Gastrocnemius medialis (tissue), 4 donors: ENCODE results near the gene MAMDC4. TPM values are rescaled to one million over a fixed set of nuclear protein-coding genes. Genes with fewer than 3 reads are reported as not detected.
"Not testable (repeated sequence)": the region's sequence is repeated elsewhere in the genome, so short reads cannot be mapped to it uniquely, and the experiment has no call there.

Experiments
- ATAC-seq, 2 donors: fragments of 150-250 bp; one replicate each; pipeline ENCODE4 v1.9.1; 2016
- DNase-seq, 2 donors: peaks; one replicate each; pipeline ENCODE4 v3.0.0-alpha.2; 2019
- H3K27ac ChIP-seq, 4 donors: fragments of 200-600 bp; sonication (generic); 1 replicate in 1 of 4; 2 replicates in 3 of 4; pipeline ENCODE4 v1.5.1; 2016 to 2018; ENCODE audit warnings: mild to moderate bottlenecking in 2 of 4, moderate library complexity in 1 of 4
- H3K27me3 ChIP-seq, 3 donors: fragments of 200-600 bp; sonication (generic) in 2 of 3; 1 replicate in 1 of 3; 2 replicates in 2 of 3; pipeline versions ENCODE4 v1.5.1 to v1.6.0; 2016 to 2019; ENCODE audit warnings: mild to moderate bottlenecking in 1 of 3, moderate library complexity in 1 of 3
- H3K36me3 ChIP-seq, 2 donors: fragments of 200-600 bp; sonication (generic) in 1 of 2; one replicate each; pipeline ENCODE4 v1.5.1; 2017 to 2018
- H3K4me1 ChIP-seq, 2 donors: fragments of 200-600 bp; sonication (generic) in 1 of 2; one replicate each; pipeline ENCODE4 v1.5.1; 2016 to 2017; ENCODE audit warnings: mild to moderate bottlenecking in 2 of 2
- H3K4me3 ChIP-seq, 4 donors: fragments of 200-600 bp; sonication (generic) in 3 of 4; 1 replicate in 1 of 4; 2 replicates in 3 of 4; pipeline ENCODE4 v1.5.1; 2016 to 2019; ENCODE audit warnings: mild to moderate bottlenecking in 2 of 4
- H3K9me3 ChIP-seq, 3 donors: fragments of 200-600 bp; sonication (generic) in 2 of 3; 1 replicate in 1 of 3; 2 replicates in 2 of 3; pipeline ENCODE4 v1.5.1; 2016 to 2019
- CTCF ChIP-seq, 5 experiments: fragments of 450-650 bp in 3 of 5; fragments of 200-600 bp in 2 of 5; sonication (generic) in 2 of 5; IDR thresholded peaks in 4 of 5; conservative IDR thresholded peaks in 1 of 5; 1 replicate in 4 of 5; 2 replicates in 1 of 5; pipeline ENCODE4 v1.5.1; 2016 to 2019; ENCODE audit warnings: antibody characterized with exemption in 5 of 5, mild to moderate bottlenecking in 3 of 5, moderate library complexity in 3 of 5
- POLR2A ChIP-seq, 2 donors: fragments of 450-650 bp; IDR thresholded peaks; one replicate each; pipeline ENCODE4 v1.6.1; 2017; ENCODE audit warnings: antibody characterized with exemption in 2 of 2, mild to moderate bottlenecking in 2 of 2, moderate library complexity in 2 of 2
- in situ Hi-C, 4 donors: fragments of 200-750 bp; cut with MboI; loops; one replicate each; pipeline versions ENCODE4 v1.15.0 to v1.8.0; 2017; ENCODE audit warnings: low sequenced_read_pairs in 4 of 4
- intact Hi-C: fragments of 100-400 bp; cut with DNase I; formaldehyde crosslinking; loops from one replicate; pipeline ENCODE4 v1.15.1; 2023; ENCODE audit warnings: low total_unique reads
- total RNA-seq, 4 donors: library from RNA; depleted of rRNA; stranded (reverse); fragments of >200 nt; gene quantifications; one replicate each; pipeline versions ENCODE4 v1.1.0 to v1.2.3, GENCODE V29; 2016

Gene MAMDC4
- total RNA-seq, 4 donors from 2014 or later: 0.95 to 2.3 (median 1.7) TPM

DNA sequence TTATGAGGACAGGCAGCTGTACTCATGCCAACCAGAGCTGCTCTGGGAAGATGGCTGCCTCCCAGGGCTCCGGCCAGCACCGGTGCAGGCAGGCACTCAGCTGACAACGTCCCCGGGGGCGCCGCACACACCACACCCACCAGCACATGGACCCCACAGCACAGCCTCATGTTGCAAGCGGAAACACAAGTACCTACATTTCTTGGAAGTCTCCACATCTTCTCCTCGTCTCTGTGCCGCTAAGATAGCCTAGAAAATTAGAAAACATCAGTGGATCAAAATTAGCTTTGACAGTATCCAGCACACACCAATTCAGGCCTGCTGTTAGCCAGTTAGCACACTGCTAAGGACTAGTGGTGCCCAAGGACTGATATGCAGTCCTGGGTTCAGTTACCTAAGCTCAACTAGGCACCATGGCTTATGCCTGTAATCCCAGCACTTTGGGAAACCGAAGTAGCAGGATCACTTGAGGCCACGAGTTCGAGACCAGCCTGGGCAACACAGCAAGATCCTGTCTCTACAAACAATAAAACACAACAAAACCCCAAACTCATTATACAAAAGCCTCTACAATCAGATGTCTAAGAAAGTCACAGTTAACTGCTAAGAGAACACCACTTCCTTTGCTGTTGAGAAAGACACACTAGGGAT is 11.6 kb downstream of the MAMDC4 start:
- Histone ChIP-seq H3K4me1 (peaks cover 27 to 29% of the 10 kb centered on the region in 2 donors), H3K36me3 (peaks cover 0 to 31% of the 10 kb centered on the region in 2 donors), H3K9me3 (no peaks in the 10 kb centered on the region), H3K27ac (no peak overlapping the region), H3K4me3 (no peak overlapping the region), H3K27me3 (no peaks in the 10 kb centered on the region)
- no peak for DNase-seq
- intact Hi-C loops (no loop called here), in situ Hi-C loops (no loop called here)
- ATAC-seq: no peak
- TF ChIP-seq CTCF (IDR thresholded peaks at IDR 0.05 in 4 of 5, conservative IDR thresholded peaks at IDR 0.05 in 1 of 5) (no peak), POLR2A (IDR thresholded peaks at IDR 0.05) (no peak)

- H3K36me3 ChIP-seq: peaks cover 0 to 31% of the 10 kb centered on the region in 2 donors
- peak overlapping the region; percentile 87 to 100 (median 94) for H3K4me3 ChIP-seq
- no peaks in the 10 kb centered on the region for H3K27me3 ChIP-seq
- peak overlapping the region; percentile 88 to 100 (median 97) for H3K27ac ChIP-seq
- peaks cover 21 to 27% of the 10 kb centered on the region in 2 donors for H3K4me1 ChIP-seq
- TF ChIP-seq POLR2A (IDR thresholded peaks at IDR 0.05) (no peak), CTCF (IDR thresholded peaks at IDR 0.05 in 4 of 5, conservative IDR thresholded peaks at IDR 0.05 in 1 of 5) (no peak)
- DNase-seq (no peak), ATAC-seq (no peak)
- in situ Hi-C loops: no loop called here
- intact Hi-C loops: loop anchor here (5.0 kb wide), 1 partner anchor 73 kb away; the partner anchor contains the start of gene TMEM141
- H3K9me3 ChIP-seq: no peaks in the 10 kb centered on the region
Measured at GRCh38 chr9:136865041-136865767, 13.1 kb downstream of the MAMDC4 start.

DNA sequence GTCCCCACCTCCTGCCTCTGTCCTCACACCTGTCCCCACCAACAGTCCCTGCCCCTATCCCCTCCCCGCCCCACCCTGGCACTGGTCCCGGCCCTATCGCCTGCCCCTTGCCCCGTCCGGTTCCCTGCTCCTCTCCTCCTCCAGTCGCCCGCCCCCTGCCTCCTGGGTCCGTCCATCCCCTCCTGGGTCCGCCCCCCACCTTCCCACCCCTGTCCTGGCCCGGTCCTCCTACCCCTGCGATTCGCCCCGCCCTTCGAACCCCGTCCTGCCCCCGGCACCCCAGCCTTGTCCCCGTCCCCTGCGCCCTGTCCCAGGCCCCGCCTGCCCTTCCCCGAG is 13.6 kb downstream of the MAMDC4 start:
- H3K27me3 ChIP-seq: no peaks in the 10 kb centered on the region
- no peaks in the 10 kb centered on the region for H3K9me3 ChIP-seq
- intact Hi-C loops (loop anchor here (1.0 to 5.0 kb wide), 3 partner anchors 16 to 73 kb away; partner anchors contain the start of genes PHPT1, TMEM141 and TRAF2), in situ Hi-C loops (no loop called here)
- peak overlapping the region; percentile 88 to 100 (median 97) for H3K27ac ChIP-seq
- DNase-seq (no peak), ATAC-seq (peak; percentile 4 to 31)
- H3K4me3 ChIP-seq: peak overlapping the region; percentile 87 to 100 (median 94)
- no peak for TF ChIP-seq POLR2A (IDR thresholded peaks at IDR 0.05)
- no peak for TF ChIP-seq CTCF (IDR thresholded peaks at IDR 0.05 in 4 of 5, conservative IDR thresholded peaks at IDR 0.05 in 1 of 5)
- peaks cover 21 to 27% of the 10 kb centered on the region in 2 donors for H3K4me1 ChIP-seq
- H3K36me3 ChIP-seq: peaks cover 0 to 28% of the 10 kb centered on the region in 2 donors

- DNase-seq, H3K27me3 ChIP-seq, in situ Hi-C loops, H3K9me3 ChIP-seq, ATAC-seq: not testable (repeated sequence)
- Histone ChIP-seq H3K36me3 (peaks cover 0 to 25% of the 10 kb centered on the region in 2 donors), H3K27ac (peak overlapping the region; percentile 73 to 98 (median 84)), H3K4me3 (peak overlapping the region; percentile 62 to 100 (median 94)), H3K4me1 (peaks cover 21 to 27% of the 10 kb centered on the region in 2 donors)
- intact Hi-C loops: loop anchor here (1.0 to 5.0 kb wide), 3 partner anchors 18 to 75 kb away; partner anchors contain the start of genes PHPT1, TMEM141 and TRAF2
Measured at GRCh38 chr9:136866898-136867421, 14.8 kb downstream of the MAMDC4 start.

DNA sequence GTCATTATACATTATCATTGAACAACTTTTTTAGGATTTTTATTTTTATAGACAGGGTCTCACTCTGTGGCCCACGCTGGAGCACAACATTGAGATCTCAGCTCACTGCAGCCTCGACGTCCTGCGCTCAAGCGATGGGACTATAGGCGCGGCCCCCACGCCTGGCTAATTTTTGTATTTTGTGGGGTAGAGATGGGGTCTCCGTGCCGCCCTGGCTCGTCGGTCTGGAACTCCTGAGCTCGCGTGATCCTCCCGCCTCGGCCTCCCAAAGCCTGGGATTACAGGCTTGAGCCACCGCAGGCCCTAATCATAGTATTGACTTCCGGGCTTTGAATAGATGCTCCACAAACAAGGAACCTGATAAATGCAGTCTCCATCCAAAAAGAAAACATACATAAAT is 15.3 kb downstream of the MAMDC4 start:
- DNase-seq (no peak), ATAC-seq (no peak)
- no peak for TF ChIP-seq CTCF (IDR thresholded peaks at IDR 0.05 in 4 of 5, conservative IDR thresholded peaks at IDR 0.05 in 1 of 5)
- no peak for TF ChIP-seq POLR2A (IDR thresholded peaks at IDR 0.05)
- Histone ChIP-seq H3K27ac (no peak overlapping the region), H3K36me3 (peaks cover 0 to 19% of the 10 kb centered on the region in 2 donors), H3K9me3 (no peaks in the 10 kb centered on the region), H3K27me3 (no peaks in the 10 kb centered on the region), H3K4me3 (no peak overlapping the region), H3K4me1 (peaks cover 21 to 27% of the 10 kb centered on the region in 2 donors)
- intact Hi-C loops (loop anchor here (5.0 kb wide), 1 partner anchor 75 kb away; the partner anchor contains the start of gene TMEM141), in situ Hi-C loops (no loop called here)
